ENCODE results near the gene ZFP30.

The ZFP30 gene

DNA sequence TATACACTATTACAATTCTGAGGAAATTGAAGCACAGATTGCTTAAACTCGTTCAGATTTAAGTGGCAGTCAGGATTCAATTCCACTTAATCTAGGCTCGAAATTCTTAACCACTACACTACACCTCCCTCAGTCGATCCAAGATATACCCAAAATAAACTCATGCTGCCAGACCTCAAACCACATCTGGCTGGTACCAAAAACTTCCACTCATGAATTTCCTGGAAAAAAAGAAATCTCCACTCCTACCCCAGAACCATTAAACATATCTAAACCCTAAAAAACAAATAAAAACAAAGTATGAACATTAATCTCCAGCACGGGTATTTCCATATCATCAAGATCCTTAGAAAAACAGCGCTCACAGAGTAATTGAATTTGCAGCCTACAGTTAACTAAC lies 1.1 kb downstream of the ZFP30 start (continued):
- no peak for TF ChIP-seq ZNF600 (tag by site-specific recombination; IDR thresholded peaks at IDR 0.05)
- TF ChIP-seq, protein P1, sequence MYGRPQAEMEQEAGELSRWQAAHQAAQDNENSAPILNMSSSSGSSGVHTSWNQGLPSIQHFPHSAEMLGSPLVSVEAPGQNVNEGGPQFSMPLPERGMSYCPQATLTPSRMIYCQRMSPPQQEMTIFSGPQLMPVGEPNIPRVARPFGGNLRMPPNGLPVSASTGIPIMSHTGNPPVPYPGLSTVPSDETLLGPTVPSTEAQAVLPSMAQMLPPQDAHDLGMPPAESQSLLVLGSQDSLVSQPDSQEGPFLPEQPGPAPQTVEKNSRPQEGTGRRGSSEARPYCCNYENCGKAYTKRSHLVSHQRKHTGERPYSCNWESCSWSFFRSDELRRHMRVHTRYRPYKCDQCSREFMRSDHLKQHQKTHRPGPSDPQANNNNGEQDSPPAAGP (tag by site-specific recombination; IDR thresholded peaks at IDR 0.05) = no peak
- 0 out of 2 replicates have a peak, but pooled peaks have one; percentile 5 for TF ChIP-seq ZNF239 (tag by site-specific recombination; IDR thresholded peaks at IDR 0.05)
- TF ChIP-seq ZNF184 (tag by site-specific recombination; IDR thresholded peaks at IDR 0.05) = no peak
- TF ChIP-seq ZNF585B (tag by site-specific recombination; IDR thresholded peaks at IDR 0.05) = no peak
- TF ChIP-seq ZNF658 (tag by site-specific recombination; IDR thresholded peaks at IDR 0.05) = no peak
- no peak for TF ChIP-seq SP2 (tag by site-specific recombination; IDR thresholded peaks at IDR 0.05)
- peak; percentile 65 for TF ChIP-seq PRDM10 (tag by site-specific recombination; IDR thresholded peaks at IDR 0.05)
- no peak for TF ChIP-seq ZNF776 (tag by site-specific recombination; IDR thresholded peaks at IDR 0.05; ENCODE audit: borderline replicate concordance)
- no peak for TF ChIP-seq BCL11A (tag by site-specific recombination; IDR thresholded peaks at IDR 0.05; ENCODE audit: low read depth)
- TF ChIP-seq ZNF132 (tag by site-specific recombination; IDR thresholded peaks at IDR 0.05; ENCODE audit: borderline replicate concordance) = no peak
- no peak for TF ChIP-seq ZNF514 (tag by site-specific recombination; IDR thresholded peaks at IDR 0.05)
- 0 out of 2 replicates have a peak, but pooled peaks have one; percentile 36 for TF ChIP-seq ZNF10 (tag by site-specific recombination; IDR thresholded peaks at IDR 0.05)
- no peak for TF ChIP-seq ZNF48 (tag by site-specific recombination; IDR thresholded peaks at IDR 0.05)

DNA sequence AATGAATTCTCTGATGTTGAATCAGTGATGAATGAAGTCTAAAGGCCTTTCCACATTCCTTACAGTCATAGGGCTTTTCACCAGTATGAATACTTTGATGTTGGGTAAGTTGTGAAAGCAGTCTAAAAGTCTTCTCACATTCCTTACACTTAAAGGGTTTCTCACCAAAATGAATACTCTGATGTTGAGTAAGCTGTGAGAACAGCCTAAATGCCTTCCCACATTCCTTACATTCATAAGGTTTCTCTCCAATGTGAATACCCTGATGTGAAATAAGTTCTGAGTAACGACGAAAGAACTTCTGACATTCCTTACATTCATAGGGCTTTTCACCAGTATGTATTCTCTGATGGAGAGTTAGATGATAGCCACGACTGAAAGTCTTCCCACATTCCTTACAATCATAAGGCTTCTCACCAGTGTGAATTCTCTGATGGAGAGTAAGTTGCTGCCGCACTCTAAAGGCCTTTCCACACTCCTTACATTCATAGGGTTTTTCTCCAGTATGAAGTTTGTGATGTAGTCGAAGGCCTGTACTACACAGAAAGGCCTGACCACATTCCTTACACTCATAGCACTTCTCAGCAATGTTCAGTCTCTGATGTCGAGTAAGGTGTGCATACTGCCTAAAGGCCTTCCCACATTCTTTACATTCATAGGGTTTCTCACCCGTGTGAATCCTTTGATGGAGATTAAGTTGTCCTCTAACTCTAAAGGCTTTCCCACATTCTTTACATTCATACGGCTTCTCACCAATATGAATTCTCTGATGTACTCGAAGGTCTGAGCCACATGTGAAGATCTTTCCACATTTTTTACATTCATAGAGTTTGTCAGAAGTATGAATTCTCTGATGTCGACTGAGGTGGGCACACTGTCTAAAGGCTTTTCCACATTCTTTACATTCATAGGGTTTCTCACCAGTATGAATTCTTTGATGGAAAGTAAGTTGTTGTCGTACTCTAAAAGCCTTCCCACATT lies 19.9 kb downstream of the ZFP30 start:
- no peaks in the 10 kb centered on the region for H3K4me1 ChIP-seq (ENCODE audit: control insufficient read depth, insufficient read depth, low read length)
- peaks cover 49 to 59% of the 10 kb centered on the region in 2 experiments for H3K36me3 ChIP-seq (ENCODE audit: control insufficient read depth in 2 of 2, insufficient read depth in 1 of 2, low read length in 2 of 2)
- peaks cover 62% of the 10 kb centered on the region for H3K9me3 ChIP-seq (ENCODE audit: control insufficient read depth, insufficient read depth, low read depth, low read length)
- TF ChIP-seq ELK4 (IDR thresholded peaks at IDR 0.05; ENCODE audit: borderline replicate concordance, low read depth, low read length) (no peak), ZNF354C (tag by site-specific recombination; IDR thresholded peaks at IDR 0.05; ENCODE audit: borderline replicate concordance, low read depth) (no peak), SETDB1 (IDR thresholded peaks at IDR 0.05; ENCODE audit: insufficient read length, low read length) (peak; percentile 80), ZNF701 (tag by site-specific recombination; IDR thresholded peaks at IDR 0.05) (no peak), ZNF274 (IDR thresholded peaks at IDR 0.05; ENCODE audit: low read length) (peak; percentile 67), ZNF274 (tag by site-specific recombination; IDR thresholded peaks at IDR 0.05; ENCODE audit: borderline replicate concordance) (peak; percentile 92; the same call in 1 of the 2 replicates), ZSCAN23 (tag by site-specific recombination; IDR thresholded peaks at IDR 0.05) (no peak), ZNF639 (tag by site-specific recombination; IDR thresholded peaks at IDR 0.05) (no peak), ZNF843 (tag by site-specific recombination; IDR thresholded peaks at IDR 0.05) (no peak), TRIM28 (IDR thresholded peaks at IDR 0.05; ENCODE audit: borderline replicate concordance, low read length) (peak; percentile 86; the same call in 1 of the 2 replicates), ZNF626 (tag by site-specific recombination; IDR thresholded peaks at IDR 0.05) (peak; percentile 21; the same call in 1 of the 2 replicates)
- no peak overlapping the region for H3K27ac ChIP-seq (ENCODE audit: extremely low read depth, low read depth, low read length)
- CTCF ChIA-PET = interaction anchor here (0.7 kb wide), 1 partner anchor 12 kb away, joined by 4 read pairs; no protein-coding TSS in a partner anchor
- no peak overlapping the region for H3K4me3 ChIP-seq (ENCODE audit: low read depth, low read length)
- POLR2A ChIA-PET = no interaction called here

Measured in HEK293 (cell line).